GM19238 (cell line): ENCODE data around the gene KLHL22.

Experiments used
- DNase-seq: peaks from one replicate; pipeline ENCODE4 v3.0.0; 2011; ENCODE audit warnings: low spot score; ENCODE audit not compliant: insufficient read length

Gene KLHL22

DNA sequence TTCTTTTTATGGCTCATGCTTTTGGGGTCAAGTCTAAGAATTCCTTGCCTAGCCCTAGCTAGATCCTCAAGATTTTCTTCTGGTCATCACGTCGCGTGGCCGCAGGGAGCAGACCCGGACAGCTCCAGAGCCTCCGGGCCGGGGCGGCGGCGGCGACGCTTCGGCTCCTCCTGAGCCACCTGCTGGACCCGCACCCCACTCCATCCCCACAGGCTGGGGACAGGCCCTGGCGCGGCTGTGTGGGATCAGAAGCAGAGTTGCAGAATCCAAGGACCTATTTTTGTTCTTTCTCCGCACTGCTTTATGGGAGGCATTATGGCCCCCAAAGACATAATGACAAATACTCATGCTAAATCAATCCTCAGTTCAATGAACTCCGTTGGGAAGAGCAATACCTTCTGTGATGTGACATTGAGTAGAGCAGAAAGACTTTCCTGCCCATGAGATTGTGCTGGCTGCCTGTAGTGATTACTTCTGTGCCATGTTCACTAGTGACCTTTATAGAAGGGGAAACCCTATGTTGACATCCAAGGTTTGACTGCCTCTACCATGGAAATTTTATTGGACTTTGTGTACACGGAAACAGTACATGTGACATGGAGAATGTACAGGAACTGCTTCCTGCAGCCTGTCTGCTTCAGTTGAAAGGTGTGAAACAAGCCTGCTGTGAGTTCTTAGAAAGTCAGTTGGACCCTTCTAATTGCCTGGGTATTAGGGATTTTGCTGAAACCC, 45.6 kb downstream of the KLHL22 start:
- DNase-seq: no peak

DNA sequence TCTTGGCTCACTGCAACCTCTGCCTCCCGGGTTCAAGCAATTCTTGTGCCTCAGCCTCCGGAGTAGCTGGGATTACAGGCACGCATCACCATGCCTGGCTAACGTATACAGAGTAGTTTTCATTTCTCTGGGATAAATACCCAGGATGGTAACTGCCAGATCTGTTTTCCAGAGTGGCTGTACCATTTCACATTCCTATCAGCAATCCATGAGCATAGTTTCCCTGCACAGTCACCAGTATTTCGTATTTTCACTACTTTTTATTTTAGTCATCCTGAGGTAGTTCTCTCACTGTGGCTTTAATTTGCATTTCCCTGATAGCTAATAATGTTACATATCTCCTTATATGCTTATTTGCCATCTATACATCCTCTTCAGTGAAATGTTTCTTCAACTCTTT, 47.0 kb downstream of the KLHL22 start:
- no peak for DNase-seq

- DNase-seq: no peak
Measured at GRCh38 chr22:20446383-20446970, 49.1 kb downstream of the KLHL22 start.

GRCh38 chr22:20444325-20444724, 51.3 kb downstream of the KLHL22 start:
- DNase-seq: no peak

DNA sequence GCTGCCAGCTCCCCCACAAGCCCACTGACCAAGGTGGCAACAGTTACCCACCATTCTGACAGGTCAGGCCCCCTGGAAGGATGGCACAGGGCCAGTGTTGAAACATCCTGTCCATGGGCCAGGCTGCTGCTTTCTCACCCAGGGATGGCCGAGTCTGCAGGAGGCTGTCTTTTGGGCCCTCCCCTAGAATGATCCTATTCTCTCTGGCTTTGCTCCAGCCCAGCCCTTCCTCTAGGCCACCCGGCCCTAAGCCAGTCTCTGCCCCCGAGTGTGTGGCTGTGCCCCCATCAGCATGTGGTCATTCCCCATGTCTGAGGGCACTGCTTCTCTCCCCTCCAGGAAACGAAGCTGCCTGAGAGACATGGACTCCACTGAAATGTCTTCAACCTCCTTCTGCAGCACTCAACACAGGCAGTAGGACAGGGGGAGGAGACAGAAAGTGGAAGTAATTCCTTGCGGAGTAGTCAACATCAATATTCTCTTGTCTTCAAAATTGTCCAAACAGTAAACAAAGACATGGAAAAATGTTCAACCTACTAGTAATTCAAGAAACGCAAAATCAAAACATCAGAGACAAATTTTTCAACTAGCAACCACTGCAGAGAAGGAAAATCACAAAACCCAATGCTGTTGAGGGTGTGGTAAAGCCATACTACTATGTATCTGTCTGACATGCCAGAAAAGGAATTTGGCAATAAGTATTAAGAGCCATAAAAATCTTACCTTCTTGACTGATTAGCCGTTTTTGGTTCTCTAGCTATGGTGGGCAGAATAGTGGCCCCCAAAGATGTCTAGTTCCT, 52.9 kb downstream of the KLHL22 start:
- no peak for DNase-seq

DNA sequence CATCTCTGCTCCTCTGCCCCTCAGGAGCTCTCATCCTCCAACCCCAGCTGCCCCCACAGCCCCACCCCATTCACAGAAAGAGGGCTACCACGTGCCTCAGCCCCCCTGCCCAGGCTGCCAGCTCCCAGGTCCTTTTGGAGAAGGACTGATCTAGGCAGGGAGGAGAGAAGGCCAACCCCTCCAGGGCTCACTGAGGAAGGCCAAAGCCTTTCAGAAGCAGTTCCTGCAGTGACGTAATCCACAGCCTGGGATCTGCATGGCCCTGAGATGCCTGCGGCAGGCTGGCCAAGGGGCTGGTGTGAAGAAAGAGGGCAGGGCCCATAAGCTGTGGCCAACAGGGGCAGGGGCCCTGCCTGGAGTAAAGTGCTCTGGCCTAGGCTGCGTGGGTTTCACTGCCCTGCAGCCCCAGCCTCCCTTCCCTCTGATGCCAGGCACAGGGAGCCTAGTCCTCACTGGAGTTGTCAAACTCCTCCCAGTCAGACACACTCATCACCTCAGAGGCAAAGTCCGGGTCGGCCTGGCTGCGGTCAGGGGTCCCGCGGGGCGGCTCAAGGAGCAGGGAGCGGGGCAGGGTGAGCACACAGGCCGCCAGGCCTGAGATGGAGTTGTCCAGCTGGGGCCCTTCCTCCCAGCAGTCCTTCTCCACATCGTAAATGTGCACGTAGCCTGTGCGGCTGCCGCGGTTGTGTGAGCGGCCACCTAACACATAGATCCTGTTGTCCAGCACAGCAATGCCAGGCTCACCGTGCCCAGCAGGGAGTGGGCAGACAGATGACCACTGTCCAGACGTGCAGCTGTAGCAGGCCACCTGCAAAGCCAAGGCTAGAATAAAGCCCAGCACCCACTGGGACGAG, 53.7 kb downstream of the KLHL22 start:
- DNase-seq: no peak

- DNase-seq: no peak
Measured at GRCh38 chr22:20440637-20441591, 54.7 kb downstream of the KLHL22 start.

DNA sequence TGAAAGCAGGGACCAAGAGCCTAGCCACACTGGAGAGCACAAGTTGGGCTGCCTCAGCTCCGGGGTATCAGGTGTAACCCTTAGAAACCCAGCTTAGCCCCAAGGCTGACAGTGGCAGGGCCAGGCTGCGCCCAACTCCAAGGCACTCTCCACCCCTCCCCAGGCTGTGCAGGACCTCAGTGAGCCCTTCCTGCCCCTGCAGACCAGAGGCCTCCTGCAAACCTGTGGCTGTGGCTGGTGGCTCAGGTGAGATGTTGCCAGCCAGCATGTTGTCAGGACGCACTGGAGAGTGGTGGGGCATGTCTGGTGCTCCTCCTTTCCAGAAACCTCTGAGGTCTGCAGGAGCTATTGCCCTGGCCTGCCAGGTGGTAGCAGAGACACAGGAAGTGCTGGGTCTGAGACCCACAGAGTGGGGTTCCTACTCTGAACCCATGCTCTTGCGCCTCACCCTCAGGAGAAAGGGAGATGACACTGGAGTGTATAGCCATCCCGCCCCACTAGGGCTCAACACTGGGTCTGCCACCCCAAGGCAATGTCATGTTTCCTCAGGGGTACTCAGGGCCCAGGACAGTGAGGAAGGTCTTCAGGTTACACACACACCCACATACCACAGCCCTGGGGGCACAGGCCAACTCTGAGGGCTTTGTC, 55.5 kb downstream of the KLHL22 start:
- DNase-seq: no peak

DNA sequence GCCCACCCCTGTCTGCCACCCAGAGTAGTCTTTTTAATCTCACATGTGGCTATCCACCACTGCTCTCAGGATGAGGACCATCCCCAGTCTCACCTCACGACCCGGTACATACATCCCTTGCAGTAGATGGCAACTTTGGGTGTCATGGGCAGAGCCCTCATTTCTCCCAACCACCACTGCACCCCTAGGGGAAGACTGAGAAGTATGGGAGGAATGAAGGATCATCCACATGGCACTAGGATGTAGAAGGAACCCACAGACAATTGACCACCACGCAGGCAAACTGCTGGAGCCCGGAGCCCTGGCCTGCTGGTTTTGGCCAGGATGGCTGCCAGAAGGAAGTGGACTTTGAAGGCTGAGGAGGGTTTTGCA, 56.1 kb downstream of the KLHL22 start:
- DNase-seq: no peak

GRCh38 chr22:20438678-20439492, 56.7 kb downstream of the KLHL22 start:
- no peak for DNase-seq

DNA sequence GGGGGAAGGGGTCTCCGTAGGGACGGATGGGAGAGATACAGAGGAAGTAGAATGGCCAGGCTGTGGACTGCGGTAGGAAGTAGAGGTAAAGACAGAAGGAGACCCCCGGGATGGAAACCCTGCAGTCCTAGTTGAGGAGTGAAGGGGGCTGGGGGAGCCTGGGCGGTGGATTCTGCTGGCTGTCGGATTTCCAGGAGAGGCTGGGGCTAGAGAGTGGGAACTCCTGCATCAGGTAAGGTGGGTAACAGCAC, 57.2 kb downstream of the KLHL22 start:
- no peak for DNase-seq

GRCh38 chr22:20437613-20438426, 57.8 kb downstream of the KLHL22 start, which contains the start of gene SCARF2:
SCARF2 (minus strand) TSS chr22:20437825; CDS start chr22:20437754, 71 bp downstream.
- DNase-seq: no peak

- no peak for DNase-seq
Measured at GRCh38 chr22:20436768-20437612, 58.6 kb downstream of the KLHL22 start.

- no peak for DNase-seq
Measured at GRCh38 chr22:20436307-20436767, 59.3 kb downstream of the KLHL22 start.

GRCh38 chr22:20435436-20436306, 59.9 kb downstream of the KLHL22 start:
- no peak for DNase-seq

GRCh38 chr22:20434773-20435172, 60.8 kb downstream of the KLHL22 start:
- no peak for DNase-seq
